AG08396 (cell line): Measurements from ENCODE around the gene PREX1.
"Not testable (repeated sequence)": the region's sequence is repeated elsewhere in the genome, so short reads cannot be mapped to it uniquely, and the experiment has no call there.

Source experiments
- DNase-seq: peaks from one replicate; pipeline ENCODE4 v3.0.0; 2012; ENCODE audit warnings: low spot score, mixed read lengths

PREX1 gene

DNA sequence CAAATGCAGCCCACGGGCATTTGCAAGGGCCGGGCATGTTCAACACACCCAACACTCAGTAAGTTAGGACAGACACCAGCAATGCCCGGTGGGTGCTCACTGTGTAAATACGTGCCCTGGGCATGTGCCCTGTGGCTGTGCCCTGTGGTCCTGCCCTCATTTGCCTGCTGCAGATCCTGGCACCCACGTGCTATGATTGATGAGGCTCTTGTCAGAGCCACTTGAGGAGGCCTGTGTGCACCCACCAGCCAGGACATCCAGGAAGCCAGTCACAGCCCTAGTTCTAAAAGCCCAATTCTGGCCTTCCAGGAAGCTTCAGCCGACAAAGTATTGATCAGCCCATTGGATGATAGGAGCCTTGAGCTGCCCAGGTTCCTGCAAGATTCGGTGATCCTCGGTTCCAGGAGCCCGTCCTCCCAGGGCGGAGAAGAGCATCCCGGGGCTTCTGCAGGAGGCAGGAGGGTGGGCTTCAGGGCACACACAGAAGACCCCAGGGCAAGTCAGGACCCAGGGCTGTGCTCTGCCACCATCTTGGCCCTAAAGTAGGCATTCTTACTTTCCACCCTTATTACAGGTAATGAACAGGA is 223.9 kb downstream of the PREX1 start:
- DNase-seq = no peak

- DNase-seq = no peak
These were observed 224.5 kb downstream of the PREX1 start for GRCh38 chr20:48603116-48603818.

- DNase-seq = no peak
These were observed 226.0 kb downstream of the PREX1 start for GRCh38 chr20:48601798-48602197.

GRCh38 chr20:48600470-48600945 is 227.3 kb downstream of the PREX1 start:
- DNase-seq = no peak

GRCh38 chr20:48599748-48600469 is 227.9 kb downstream of the PREX1 start:
- no peak for DNase-seq

GRCh38 chr20:48599106-48599747 is 228.6 kb downstream of the PREX1 start:
- no peak for DNase-seq

GRCh38 chr20:48598303-48598941 is 229.4 kb downstream of the PREX1 start:
- not testable (repeated sequence) for DNase-seq

DNA sequence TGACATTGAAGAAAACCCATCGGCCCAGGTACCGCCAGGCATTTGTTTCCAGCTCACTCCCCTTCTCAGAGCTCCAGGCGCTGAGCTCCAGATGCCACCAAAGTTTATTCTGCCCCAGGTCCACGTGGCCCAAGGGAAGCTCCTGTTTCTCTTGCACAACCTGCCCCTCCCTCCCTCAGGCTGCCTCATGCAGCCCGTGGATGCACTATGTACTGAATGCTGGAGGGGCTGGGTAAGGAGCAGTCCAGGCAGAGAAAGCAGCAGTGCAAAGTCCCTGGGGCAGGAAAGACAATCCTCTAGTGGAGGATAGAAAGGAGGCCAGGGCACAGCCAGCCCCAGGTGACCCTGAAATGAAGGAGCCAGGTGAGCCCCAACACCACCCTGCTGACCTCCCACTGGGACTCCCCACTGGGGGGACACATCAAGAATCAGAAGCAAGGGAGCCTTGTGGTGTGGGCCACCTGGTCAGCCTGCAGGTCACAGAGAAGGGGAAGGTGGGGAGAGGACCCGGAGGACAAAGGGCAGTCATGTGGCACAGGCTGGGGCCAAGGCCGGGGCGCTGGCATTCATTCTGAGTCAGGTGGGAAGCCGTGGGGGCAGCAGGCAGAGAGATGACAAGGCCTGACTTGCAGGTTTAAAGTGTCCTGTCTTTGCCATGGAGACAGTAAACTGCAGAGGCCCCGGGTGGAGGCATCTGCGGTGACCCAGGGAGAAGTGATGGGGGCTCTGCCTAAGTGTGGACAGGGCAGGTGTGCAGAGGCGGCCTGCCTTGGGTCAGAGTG is 230.1 kb downstream of the PREX1 start:
- no peak for DNase-seq

GRCh38 chr20:48596334-48596898 is 231.4 kb downstream of the PREX1 start:
- no peak for DNase-seq

DNA sequence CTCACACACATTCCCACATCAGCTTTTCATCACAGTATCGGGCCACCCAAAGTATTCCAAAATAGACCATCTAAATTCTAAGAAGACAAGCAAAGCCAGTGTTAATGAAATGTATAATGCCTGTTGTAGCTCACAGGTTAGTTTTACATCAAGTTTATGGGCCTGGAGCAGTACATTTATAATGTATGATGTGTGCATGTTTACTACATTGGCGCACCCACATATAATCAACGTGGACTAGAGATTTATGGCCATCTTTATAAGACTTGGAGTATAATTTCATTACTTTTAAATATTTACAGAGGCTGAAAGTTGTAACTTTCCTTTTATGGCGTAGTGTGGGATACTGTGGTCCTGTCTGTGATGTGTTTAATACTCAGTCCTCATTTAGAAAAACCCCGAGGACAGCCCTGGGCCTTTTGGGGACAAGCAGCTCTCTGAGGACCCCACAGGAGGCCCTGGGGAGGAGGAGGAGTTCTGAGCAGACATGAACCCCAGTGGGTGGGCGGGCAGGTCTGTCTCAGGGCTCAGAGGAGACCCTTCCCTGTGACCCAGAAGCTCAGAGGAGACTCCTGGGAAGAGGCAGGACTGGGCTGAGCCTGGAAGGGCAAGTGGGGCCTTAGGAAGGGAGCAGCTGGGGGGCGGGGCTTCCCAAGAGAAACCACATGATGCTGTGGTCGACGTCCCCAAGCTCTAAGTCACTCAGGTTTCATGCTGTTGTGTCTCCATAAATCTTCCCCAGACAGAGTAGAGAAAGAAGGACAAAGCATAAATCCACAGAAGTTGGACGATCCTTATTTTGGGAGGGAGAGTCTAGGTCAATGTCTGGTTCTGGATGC is 232.1 kb downstream of the PREX1 start:
- DNase-seq = no peak

DNA sequence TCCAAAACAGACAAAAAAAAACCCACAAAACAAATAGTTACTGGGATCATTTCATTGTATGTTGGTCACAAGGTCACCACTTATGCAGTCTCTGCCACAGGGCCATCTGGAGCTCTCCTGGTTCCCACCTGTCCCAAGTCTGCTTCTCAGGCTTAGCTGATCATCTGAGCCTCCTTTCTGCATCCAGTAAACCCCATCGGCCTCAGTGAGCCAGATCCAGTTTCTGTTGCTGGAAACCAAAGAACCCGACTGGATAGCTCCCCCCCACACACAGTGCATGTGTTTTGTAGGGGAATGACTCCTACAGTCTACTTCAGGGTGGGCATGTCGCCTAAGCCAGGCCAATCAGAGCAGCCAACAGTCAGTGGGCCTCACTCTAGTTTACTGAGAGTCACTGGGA is 233.3 kb downstream of the PREX1 start:
- DNase-seq = no peak

DNA sequence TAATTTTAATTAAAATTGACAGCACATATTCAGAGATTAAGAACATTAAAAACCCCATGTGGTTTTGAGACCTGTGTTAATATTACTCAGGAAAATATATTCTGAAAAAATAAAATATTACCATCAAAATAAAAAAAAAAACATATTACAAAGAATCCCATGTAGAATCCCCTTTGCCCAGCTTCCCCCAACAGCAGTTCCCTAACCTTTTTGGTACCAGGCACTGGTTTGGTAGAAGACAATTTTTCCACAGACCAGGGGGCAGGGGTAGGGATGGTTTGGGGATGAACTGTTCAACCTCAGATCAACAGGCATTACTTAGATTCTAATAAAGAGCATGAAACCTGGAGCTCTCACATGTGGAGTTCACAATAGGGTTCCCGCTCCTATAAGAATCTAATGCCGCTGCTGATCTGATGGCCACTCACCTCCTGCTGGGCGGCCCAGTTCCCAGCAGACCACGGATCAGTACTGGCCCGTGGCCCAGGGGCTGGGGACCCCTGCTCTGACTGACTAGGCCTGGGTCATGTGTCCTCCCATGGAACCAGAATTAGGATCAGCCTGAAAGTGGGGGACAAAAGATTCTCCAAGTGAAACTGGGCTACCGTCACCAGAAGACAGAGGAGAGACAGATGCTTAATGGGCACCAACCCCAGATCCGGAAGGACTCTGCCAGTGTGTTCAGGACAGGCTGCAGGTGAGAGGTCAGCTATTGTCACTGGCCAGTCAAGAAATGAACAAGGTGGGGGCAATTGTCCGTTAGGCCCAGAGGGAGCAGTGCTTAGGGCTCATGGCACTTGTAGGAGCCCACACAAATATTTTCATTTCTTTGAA is 235.5 kb downstream of the PREX1 start:
- DNase-seq = no peak

- DNase-seq = no peak
These were observed 241.1 kb downstream of the PREX1 start for GRCh38 chr20:48586730-48587129.

- no peak for DNase-seq
These were observed 242.5 kb downstream of the PREX1 start for GRCh38 chr20:48585061-48585870.

- no peak for DNase-seq
These were observed 243.3 kb downstream of the PREX1 start for GRCh38 chr20:48584391-48585060.

GRCh38 chr20:48583801-48584200 is 244.0 kb downstream of the PREX1 start:
- no peak for DNase-seq

DNA sequence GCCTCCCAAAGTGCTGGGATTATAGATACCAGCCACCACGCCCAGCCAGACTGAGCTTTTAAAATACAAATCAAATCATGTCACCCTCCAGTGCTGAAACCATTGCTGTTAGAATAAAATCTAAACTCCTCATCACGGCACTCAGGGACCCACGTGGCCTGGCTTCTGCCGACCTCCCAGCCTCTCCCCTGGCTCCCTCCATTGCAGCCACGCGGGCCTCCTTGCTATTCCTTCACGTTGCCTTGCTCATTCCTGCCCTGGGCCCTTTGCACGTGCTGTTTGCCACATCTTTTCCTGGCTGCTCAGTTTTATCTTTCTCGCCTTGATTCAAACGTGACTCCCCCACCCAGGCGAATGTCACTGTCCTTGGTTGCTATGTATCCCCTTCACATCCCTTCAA is 244.6 kb downstream of the PREX1 start:
- no peak for DNase-seq

DNA sequence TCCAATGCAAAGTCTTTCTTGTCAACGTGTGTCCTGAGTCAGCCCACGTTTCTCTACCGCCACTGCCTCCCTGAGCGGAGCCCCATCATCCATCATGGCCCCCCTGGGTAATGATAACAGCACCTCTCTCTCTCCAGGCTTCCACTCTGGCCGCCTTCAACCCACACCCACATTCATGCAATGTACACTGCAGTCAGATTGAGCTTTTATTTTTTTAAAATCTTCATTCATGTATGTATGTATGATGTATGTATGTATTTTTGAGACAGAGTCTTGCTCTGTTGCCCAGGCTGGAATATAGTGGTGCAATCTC is 245.2 kb downstream of the PREX1 start:
- no peak for DNase-seq
